Measurements from ENCODE around the gene MAPK8. TPM values are rescaled to one million over a fixed set of nuclear protein-coding genes. Genes with fewer than 3 reads are reported as not detected.

MAPK8 gene
- total RNA-seq, 2 donors from 2014 or later = 28.1 to 29.5 TPM

DNA sequence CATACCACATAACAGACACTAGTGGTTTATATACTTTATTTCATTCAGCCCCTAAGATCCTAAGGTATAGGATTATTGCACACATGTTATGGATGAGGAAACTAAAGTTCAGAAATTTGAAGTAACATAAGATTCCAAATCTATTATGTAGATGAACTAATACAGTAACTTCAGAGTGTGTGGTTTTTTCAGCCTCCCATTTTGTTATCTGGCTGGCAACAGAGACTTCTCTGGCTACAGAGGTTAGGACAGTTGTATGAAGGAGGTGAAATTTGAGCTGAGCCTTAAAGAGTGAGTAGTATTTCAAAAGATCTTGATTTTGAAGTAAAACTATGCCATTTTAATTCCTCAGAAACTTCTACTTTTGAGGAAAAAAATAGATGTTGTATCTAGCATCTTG lies 125.4 kb downstream of the MAPK8 start:
- intact Hi-C loops (cut with DNase I) = no loop called here
- DNase-seq = no peak
- ATAC-seq = no peak

DNA sequence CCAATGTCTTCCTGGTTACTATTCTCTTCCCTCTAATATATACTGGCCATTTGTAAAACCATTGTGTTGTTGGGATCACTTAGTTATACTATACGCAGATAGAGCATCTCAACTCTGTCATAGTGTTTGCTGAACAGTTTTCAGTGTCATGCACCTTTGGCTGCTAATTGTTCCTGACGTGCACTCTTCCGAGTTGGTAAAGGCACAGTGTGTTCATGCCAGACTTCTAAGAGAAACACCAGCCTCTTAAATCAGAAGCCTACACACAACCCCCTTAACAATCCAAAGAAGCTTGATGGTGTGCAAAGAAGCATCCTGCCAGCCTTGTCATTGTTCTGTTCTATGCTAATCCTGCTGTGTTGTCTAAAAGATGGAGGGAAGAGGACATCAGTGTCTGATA lies 131.1 kb downstream of the MAPK8 start:
- intact Hi-C loops (cut with DNase I) = no loop called here
- ATAC-seq (no peak), DNase-seq (no peak)

GRCh38 chr10:48439031-48439430 lies 132.6 kb downstream of the MAPK8 start:
- ATAC-seq (no peak), DNase-seq (no peak)
- intact Hi-C loops (cut with DNase I) = no loop called here

- intact Hi-C loops (cut with DNase I) = no loop called here
- DNase-seq (no peak), ATAC-seq (peak; percentile 35 to 90)
These were observed 133.1 kb downstream of the MAPK8 start for GRCh38 chr10:48439581-48440041.

DNA sequence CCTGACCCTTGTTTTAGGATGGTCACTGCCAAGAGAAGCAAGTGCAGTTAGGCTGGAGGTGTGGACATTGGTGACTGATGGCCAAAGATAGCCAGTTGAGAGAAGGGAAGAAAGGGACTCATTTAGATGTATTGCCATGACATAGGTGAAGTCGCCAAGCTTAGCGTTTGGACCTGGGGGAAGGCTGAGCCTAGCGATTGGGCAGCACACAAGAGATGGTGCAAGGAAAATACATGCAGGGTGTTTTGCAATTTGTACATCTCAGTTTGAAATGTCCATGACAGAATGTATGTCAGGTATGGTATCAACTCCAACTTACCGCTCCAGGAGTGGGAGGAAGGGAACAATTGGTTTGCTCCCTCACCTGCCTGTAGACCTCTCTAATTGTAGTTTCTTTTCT lies 134.3 kb downstream of the MAPK8 start:
- DNase-seq = no peak
- intact Hi-C loops (cut with DNase I) = no loop called here
- ATAC-seq = no peak

- intact Hi-C loops (cut with DNase I) = no loop called here
- no peak for ATAC-seq
These were observed 135.8 kb downstream of the MAPK8 start for GRCh38 chr10:48442090-48442808.

GRCh38 chr10:48442809-48443177 lies 136.3 kb downstream of the MAPK8 start:
- intact Hi-C loops (cut with DNase I) = no loop called here
- DNase-seq (no peak), ATAC-seq (no peak)

More at GRCh38 chr10:48442090-48442808, 135.8 kb downstream of the MAPK8 start:
- no peak for DNase-seq

- intact Hi-C loops (cut with DNase I) = no loop called here
- ATAC-seq (no peak), DNase-seq (no peak)
These were observed 137.8 kb downstream of the MAPK8 start for GRCh38 chr10:48444266-48444665.

- ATAC-seq (no peak), DNase-seq (no peak)
- intact Hi-C loops (cut with DNase I) = no loop called here
These were observed 138.7 kb downstream of the MAPK8 start for GRCh38 chr10:48444861-48445841.

DNA sequence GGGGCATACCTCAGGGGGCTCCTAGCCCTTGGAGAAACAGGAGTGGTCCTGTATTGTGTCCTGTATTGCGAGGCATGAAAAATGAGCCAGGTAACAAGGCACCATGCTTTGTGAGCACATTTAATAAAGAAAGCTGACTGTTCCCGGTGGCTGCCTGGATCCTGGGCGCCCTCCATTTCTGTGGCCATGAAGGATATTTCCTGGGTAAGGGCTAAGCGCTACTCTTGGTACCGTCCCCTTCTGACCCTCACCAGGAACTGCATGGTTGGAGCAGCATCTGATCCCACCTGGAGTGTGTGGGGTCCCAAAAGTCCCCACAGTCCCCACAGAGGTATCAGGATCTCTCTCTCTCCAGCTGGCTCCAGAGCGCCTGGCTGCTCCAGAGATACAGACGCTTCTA lies 139.5 kb downstream of the MAPK8 start:
- DNase-seq (no peak), ATAC-seq (no peak)
- intact Hi-C loops (cut with DNase I) = no loop called here

DNA sequence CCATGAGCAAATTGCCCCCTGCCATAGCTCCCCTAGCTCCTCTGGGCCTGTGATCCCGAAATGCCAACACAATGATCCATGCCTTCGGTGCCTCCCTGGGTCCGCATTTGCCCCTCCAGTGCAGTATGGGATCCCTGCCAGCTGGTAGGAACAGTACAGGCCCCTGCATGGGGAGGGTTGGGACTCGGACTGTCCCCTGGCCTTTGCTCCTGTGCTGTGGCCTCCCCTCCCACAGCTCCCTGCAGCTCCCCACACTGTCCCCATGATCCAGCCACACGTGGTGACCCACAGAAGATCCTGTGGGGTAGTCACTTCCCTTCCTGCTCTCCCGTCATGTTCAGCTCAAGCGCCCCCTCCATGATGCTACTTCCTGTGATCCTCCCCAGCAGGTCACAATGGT lies 140.3 kb downstream of the MAPK8 start:
- intact Hi-C loops (cut with DNase I) = no loop called here
- ATAC-seq (no peak), DNase-seq (no peak)

GRCh38 chr10:48447356-48448215 lies 141.1 kb downstream of the MAPK8 start:
- ATAC-seq (no peak), DNase-seq (no peak)
- intact Hi-C loops (cut with DNase I) = no loop called here

DNA sequence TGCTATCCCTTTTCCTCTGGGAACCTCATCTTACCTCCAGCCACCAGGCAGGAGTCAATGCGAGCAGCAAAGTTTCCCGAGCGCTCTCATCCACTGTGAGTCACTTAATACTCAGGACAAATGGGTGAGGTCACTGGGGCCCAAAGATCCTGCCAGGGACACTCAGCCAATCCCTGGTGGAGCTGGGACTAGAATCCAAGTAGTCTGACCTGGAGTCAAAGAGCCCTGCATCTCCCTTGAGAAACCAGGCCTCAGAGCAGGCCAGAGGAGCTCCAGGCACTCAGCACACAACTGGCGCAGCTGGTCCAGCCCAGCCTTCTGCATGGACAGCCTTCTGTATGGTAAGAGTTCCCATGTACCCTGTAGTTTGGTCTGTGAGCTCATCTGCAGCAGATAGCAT lies 142.3 kb downstream of the MAPK8 start:
- intact Hi-C loops (cut with DNase I) = no loop called here
- DNase-seq (no peak), ATAC-seq (peak in 1 of 2 donors; percentile 48)

DNA sequence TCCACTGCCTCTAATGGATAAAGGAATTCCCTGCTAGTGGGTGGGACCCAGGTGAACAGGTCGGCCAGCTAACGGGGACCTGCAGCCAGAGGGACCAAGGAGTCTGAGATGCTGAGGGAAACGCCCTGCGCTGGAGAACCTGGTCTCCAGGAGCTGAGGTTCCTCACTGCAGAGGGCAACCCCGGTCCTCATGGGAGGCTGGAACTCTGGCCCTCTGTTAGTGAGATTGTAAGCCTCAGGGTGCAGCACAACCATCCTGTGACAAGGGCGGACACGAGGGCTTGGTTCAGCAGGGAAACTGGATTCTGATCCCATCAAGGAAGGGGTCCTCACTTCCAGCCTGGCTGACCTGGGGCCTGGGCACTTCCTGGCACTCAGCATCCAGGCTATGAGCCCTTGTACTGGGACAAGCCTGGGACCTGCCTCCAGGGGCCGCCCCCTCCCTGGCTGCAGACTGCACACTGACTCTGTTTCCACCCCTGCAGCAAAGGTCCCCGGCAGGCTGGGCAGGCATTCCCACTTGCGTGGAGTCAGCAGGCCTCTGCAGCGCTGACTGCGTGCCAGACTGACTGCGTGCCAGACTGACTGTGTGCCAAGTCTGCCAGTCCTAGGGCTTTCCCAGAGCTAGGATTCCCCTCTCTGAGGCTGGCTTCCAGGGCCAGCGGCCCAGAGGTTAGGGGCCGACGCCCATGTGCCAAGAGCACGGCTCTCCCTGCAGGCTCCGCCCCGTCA lies 143.2 kb downstream of the MAPK8 start:
- DNase-seq (no peak), ATAC-seq (peak; percentile 25 to 71)

GRCh38 chr10:48450233-48450740 lies 143.8 kb downstream of the MAPK8 start:
- intact Hi-C loops (cut with DNase I) = no loop called here
- ATAC-seq (no peak), DNase-seq (no peak)

More for the DNA sequence above, 143.2 kb downstream of the MAPK8 start:
- intact Hi-C loops (cut with DNase I) = no loop called here

- ATAC-seq = no peak
- intact Hi-C loops (cut with DNase I) = no loop called here
- no peak for DNase-seq
These were observed 144.4 kb downstream of the MAPK8 start for GRCh38 chr10:48450741-48451466.

DNA sequence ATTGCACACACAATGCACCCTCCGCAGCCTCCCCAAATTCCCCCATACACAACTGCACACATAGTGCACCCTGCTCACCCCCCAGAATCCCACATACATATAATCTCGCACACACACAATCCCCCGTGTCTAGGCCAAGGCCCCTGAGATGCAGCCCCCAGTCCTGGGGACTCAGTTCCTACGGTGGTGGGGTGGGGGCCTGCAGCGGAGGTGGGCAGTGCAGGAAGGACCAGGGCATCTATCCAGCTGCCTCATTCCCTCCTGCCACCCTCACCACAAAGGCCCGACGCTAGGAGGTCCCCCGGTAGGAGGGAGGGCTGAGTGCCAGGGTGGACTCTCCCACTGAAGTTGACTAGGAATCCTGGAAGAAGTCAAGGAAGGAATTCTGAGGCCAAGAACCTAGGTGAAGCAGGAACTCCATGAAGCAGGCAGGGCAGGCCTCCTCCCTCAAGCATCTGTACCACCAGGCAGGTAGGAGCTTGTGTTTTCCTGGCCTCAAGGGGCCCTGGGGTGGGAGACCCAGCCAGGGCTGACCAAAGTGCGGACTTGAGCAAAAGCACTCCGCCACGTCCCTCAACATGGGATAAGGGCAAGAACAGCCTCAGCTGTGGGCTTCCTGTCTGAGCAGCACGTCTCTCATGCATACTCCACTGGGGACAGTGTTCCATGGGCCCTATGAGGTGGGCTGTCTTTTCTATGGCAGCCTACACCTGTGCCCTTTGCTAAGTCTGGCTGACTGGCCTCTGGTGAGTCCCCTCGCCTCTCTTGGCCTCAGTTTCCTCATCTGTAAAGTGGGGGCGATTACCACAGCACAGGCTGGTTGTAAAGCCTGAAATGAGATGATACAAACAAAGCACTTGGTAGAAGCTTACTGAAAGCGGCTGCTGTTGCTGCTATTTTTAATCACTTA lies 145.7 kb downstream of the MAPK8 start:
- ATAC-seq = no peak

More for the DNA sequence above, 145.7 kb downstream of the MAPK8 start:
- intact Hi-C loops (cut with DNase I) = no loop called here
- DNase-seq = peak; percentile 5
